ENCODE measurements around the gene PRKCH.
"Not testable (repeated sequence)": the region's sequence is repeated elsewhere in the genome, so short reads cannot be mapped to it uniquely, and the experiment has no call there.

The PRKCH gene

DNA sequence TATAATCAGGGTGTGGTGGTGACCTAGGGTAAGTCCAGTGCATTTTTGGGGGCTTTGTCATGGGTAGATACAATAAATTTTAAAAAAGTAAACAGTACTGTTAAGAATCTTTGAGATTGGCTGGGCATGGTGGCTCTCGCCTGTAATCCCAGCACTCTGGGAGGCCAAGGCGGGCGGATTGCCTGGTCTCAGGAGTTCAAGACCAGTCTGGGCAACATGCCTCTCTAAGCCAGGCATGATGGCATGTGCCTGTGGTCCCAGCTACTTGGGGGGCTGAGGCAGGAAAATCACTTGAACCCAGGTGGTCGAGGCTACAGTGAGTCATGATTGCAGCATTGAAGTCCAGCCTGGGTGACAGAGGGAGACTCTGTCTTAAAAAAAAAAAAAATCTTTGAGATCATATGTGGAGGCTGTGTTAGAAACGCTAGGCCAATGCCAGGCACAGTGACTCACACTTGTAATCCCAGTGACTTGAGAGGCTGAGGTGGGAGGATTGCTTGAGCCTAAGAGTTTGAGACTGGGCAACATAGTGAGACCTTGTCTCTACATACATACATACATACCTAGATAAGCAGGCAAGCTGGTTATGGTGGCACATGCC lies 67.7 kb downstream of the PRKCH start:
- no peak for DNase-seq (ENCODE audit: low read depth, low spot score)

DNA sequence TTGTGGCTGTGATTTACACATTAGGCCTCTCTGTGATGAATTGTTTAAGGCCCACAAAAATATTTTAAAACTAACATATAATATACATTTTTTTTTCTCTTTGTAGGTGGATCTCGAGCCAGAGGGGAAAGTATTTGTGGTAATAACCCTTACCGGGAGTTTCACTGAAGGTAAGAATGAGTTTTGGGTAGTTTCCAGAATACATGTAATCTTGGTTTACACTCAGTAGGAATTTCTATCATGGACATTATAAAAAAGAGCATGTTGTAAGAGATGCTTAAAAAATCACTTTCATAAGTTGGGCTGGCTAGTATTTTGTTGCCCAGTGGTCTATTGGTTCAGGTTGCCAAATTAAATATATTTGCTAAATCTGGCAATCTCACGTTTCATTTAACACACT lies 69.7 kb downstream of the PRKCH start:
- DNase-seq (ENCODE audit: low read depth, low spot score) = no peak

DNA sequence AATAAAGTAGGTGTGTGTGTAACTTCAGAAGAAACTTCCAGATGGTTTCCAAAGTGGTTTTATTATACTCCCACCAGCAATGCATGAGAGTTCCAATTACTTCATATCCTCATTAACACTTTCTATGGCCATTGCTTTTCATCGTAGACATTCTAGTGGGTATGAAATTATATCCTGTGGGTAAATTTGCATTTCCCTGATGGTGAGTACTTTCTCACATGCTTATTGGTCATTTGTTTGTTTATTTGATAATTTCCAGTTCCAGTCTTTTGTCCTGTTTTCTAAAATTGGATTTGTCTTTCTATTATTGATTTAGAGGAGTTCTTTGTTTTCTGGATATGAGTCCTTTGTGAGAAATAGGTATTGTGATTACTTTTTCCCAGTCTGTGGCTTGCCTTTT lies 70.9 kb downstream of the PRKCH start:
- DNase-seq (ENCODE audit: low read depth, low spot score) = no peak

DNA sequence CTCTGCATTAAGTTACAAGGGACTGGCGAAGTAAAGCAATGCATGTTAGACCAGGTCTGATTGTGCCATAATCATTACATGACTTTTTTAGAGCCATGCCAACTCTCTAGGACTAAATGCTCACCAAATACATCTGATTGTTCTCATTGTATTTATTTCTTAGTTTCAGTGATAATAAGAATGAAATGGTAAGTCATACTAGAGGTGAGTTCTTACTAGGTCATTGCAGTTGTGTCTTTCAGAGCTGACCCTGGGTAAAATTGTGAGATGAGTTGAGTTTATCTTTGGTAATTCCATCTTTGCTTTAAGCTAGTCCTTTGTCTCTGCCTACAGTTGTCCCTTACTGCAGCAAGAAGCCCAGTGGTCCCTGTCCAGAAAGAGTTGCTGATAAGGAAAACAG lies 73.2 kb downstream of the PRKCH start:
- DNase-seq (ENCODE audit: low read depth, low spot score) = no peak

DNA sequence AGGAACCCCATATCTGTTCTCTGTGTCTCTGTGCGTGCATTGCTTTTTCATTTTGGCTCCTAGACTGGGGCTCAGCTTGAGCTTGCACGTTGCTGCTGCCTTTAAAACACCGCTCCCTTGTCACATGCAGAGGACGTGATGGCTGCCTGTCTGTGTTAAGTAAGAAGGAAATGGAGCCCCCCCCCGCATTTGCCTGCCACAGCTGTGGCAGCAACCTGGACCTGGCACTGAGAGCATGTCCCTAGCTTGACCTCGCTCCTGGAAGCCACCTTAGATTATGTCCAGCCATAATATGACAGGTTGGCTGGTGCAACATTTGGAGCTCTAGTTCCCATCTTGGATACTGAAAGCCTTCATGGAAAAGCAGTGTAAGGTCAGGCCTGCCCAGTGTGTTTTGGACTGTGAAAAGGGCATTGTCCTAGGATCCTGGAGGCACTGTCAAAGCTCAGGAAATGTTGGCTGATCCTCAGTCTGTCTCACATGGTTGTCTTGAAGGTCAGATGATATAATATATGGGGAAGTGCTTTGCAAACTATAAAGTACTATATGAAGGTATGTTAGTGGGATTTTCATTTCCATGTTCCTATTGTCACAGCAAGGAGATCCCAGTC lies 73.8 kb downstream of the PRKCH start:
- no peak for DNase-seq (ENCODE audit: low read depth, low spot score)

DNA sequence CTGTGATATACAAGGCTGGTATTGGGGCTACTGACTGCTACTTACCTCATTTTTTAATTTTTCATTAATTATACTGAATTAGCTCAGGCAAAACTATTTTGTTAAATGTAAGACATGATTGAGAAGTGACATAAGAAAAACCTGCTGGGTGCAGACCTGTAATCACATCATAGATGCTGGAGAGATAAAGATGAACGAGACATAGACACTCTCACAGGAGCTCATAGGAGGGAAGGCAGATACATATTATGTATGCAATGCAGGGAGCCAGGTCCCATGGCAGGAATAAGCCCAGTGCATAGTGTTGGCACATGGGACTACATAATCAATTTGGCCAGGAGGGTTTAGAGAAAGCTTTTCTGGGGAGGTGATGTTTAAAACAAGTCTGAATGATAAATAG lies 74.9 kb downstream of the PRKCH start:
- DNase-seq (ENCODE audit: low read depth, low spot score) = no peak

GRCh38 chr14:61396694-61397093 lies 75.3 kb downstream of the PRKCH start:
- no peak for DNase-seq (ENCODE audit: low read depth, low spot score)

- DNase-seq (ENCODE audit: low read depth, low spot score) = no peak
Observed at GRCh38 chr14:61397615-61398014, 76.2 kb downstream of the PRKCH start.

DNA sequence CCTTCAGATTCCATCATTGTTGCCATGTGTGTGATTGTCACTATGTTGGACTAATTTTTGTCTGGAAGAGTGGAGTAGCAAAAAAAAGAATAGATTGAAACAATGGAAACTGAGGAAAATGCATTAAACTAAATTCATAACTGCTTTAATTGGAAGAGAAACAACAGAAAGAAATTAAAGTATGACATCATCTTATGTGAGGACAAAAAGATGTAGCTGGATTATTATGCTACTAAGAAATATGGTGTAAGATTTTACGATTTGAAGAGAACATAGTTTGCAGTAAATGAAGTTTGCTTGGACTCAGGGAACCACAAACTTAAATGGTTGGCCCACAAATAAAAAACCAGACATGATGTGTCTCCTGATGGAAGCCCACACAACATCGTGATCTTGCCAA lies 76.8 kb downstream of the PRKCH start:
- no peak for DNase-seq (ENCODE audit: low read depth, low spot score)

- no peak for DNase-seq (ENCODE audit: low read depth, low spot score)
Observed at GRCh38 chr14:61399365-61399764, 78.0 kb downstream of the PRKCH start.

- no peak for DNase-seq (ENCODE audit: low read depth, low spot score)
Observed at GRCh38 chr14:61401461-61401860, 80.1 kb downstream of the PRKCH start.

- DNase-seq (ENCODE audit: low read depth, low spot score) = no peak
Observed at GRCh38 chr14:61403411-61403810, 82.0 kb downstream of the PRKCH start.

DNA sequence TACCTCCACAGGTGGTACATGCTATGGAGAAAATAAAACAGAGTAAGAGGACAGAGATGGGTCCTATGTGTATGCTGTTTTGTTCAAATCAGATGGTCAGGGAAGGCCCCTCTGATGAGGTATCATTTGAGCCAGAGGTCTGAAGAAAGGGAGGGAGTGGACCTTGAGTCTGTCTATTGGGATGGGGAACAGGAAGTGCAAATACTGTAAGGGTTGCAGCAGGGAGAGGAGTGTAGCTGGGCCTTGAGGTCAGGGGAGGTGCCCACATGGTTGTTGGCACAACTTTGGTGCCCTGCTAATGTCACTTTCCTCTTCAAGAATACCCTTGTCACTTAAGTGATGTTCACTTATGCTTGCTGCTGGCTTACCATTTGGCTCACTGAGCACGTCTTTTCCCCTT lies 83.3 kb downstream of the PRKCH start:
- DNase-seq (ENCODE audit: low read depth, low spot score) = no peak

DNA sequence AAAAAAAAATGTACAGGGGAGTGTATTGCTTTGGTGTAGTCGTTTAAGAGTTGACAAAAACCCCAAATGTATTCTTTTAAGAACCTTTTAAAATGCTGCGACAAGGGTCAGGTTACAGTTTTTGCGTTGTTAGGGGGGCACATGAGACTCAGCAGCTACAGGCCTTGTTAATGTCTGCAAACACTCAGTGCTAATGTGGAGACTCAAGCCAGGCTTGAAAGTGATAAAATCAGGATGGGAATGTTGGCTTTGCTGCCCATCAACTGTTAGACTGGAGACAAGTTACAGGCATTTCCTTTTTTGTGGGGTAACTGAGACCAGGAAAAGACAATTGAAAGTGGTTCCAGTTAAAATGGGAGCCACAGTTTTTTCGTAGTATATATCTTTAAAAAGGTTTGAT lies 84.8 kb downstream of the PRKCH start:
- no peak for DNase-seq (ENCODE audit: low read depth, low spot score)

DNA sequence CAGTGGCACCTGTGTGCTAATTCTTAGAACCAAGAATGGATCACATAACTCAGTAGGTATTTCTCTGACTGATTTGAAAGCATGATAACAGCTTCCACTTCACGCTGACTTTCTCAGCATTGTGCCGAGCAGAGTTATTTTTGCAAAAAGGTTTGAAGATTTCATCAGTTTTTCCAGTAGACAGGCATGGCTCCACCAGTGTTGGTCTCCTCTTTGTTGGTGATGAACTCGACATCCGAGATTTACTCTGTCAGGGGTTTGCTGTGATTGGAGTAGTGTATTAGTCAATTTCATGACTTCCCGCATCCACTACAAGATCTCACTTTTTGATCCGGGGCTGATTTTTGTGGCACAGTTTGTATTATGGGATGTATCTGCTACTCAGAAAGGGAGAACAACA lies 85.3 kb downstream of the PRKCH start:
- peak; percentile 17 for DNase-seq (ENCODE audit: low read depth, low spot score)

- DNase-seq (ENCODE audit: low read depth, low spot score) = no peak
Observed at GRCh38 chr14:61408498-61408897, 87.1 kb downstream of the PRKCH start.

DNA sequence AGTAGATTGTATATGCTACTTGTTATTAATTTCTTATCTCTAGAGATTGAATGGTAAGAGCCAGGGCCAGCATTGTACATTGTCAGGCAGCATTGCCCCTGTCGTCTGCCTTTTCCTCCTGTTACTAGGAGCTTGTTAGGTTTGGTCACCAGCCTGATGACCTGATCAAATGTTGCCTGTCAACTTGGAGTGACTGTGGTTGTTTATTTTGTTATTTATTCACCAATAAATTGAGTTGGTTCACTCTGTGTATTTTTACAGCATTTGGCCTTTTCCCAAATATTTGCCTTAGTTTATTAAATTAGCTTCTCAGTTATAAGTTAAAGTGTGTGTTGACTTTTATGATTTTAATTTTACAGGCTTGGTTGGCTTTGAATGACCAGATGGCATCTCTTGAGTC lies 88.4 kb downstream of the PRKCH start:
- DNase-seq (ENCODE audit: low read depth, low spot score) = no peak

DNA sequence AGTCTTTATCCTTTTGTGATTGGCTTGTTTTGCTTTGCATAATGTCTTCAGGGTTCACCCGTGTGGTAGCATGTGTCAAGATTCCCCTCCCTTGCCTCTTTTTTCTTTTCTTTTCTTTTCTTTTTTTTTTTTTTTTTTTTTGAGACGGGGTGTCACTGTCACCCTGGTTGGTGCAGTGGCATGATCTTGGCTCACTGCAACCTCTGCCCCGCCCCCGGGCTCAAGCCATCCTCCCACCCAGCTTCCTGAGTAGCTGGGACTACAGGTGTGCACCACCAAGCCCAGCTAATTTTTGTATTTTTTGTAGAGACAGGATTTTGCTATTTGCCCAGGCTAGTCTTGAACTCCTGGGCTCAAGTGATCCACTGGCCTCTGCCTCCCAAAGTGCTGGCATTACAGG lies 94.6 kb downstream of the PRKCH start:
- not testable (repeated sequence) for DNase-seq (ENCODE audit: low read depth, low spot score)

DNA sequence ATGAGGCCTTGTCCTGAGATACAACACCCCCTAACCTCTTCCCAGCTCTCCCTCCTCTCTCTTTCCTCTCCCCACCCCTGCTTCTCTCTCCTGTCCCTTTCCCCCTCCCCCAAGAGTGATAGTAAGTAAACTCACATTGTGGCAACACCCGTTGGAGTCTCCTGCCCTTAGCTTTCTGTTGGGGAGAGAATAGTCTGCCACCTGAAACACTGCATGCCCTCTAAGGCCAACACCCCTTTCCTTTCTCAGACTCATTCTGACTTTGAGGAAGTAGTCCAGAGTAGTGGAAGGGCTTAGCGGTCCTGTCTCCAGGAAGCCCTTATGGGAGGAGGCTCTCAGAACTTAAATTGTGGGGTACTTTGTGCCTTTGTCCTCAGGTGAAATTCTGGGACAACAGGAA lies 95.2 kb downstream of the PRKCH start:
- no peak for DNase-seq (ENCODE audit: low read depth, low spot score)

GRCh38 chr14:61417141-61417540 lies 95.8 kb downstream of the PRKCH start:
- DNase-seq (ENCODE audit: low read depth, low spot score) = no peak

DNA sequence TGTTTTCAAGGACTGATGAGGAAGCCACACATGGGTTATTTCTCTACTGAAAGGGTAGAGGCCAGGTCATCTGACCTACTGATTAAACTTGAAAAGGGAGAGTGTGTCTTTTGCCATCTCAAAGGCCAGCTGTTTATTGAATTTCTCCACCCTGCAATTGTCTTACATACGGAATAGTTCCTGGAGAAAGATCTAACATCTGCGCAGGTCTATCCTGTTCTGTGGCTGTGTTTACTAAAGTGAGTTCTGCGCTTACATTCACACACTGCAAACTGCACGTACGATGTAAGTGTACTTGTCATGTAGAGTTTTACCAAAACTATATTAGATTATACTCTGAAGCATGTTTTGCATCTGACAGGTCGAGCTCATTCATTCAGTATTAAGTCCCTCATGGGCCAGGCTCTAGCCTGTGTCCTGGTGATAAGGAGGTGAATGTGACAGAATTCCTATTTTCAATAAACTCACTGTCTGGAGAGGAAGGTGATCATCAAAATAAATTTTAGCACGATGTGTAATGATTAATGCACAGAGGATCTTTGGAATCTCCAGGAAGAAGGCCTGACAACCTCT lies 96.6 kb downstream of the PRKCH start:
- DNase-seq (ENCODE audit: low read depth, low spot score) = no peak

- DNase-seq (ENCODE audit: low read depth, low spot score) = no peak
Observed at GRCh38 chr14:61418746-61419145, 97.4 kb downstream of the PRKCH start.

DNA sequence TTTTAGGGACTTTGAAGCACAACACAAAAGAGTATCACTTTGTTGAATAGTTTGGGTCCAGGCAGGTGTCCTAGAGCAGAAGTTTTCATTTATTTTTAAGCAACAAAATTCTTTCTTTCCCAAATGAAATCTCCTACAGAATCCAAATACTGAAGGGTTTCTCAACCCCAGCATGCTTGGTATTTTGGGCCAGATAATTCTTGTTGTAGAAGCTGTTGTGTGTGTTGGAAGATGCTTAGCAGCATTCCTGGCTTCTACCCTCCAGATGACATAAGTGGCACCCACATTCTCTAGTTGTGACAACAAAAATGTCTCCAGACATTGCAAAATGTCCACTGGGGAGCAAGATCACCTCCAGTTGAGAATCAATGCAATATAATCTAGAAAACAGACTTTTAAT lies 97.8 kb downstream of the PRKCH start:
- no peak for DNase-seq (ENCODE audit: low read depth, low spot score)

GRCh38 chr14:61420326-61420725 lies 98.9 kb downstream of the PRKCH start:
- no peak for DNase-seq (ENCODE audit: low read depth, low spot score)

All from activated CD4-positive, CD25-positive, alpha-beta regulatory T cell treated with anti-CD3 and anti-CD28 coated beads, Interleukin-2, amount 50 U/mL, for 16 hours (primary cell).